Neutrophil (primary cell): ENCODE data around the gene CD300H.

Experiments
- H3K27ac ChIP-seq: fragments of 200-600 bp; sonication (generic); 2 replicates; pipeline ENCODE4 v1.5.1; 2016; ENCODE audit warnings: mild to moderate bottlenecking, moderate library complexity
- H3K27me3 ChIP-seq: fragments of 200-600 bp; sonication (generic); 2 replicates; pipeline ENCODE4 v1.6.0; 2016; ENCODE audit warnings: mild to moderate bottlenecking
- H3K36me3 ChIP-seq: fragments of 200-600 bp; sonication (generic); 2 replicates; pipeline ENCODE4 v1.5.1; 2017
- H3K4me1 ChIP-seq, 2 experiments: fragments of 200-600 bp in 1 of 2; sonication (generic) in 1 of 2; 1 replicate in 1 of 2; 2 replicates in 1 of 2; pipeline versions ENCODE4 v1.5.1 to v1.6.1; 2013 to 2016; ENCODE audit warnings: low read depth in 1 of 2, low read length in 1 of 2, mild to moderate bottlenecking in 1 of 2, moderate library complexity in 1 of 2; ENCODE audit not compliant: control insufficient read depth in 1 of 2, insufficient read depth in 1 of 2
- H3K4me3 ChIP-seq, 2 experiments: fragments of 200-600 bp in 1 of 2; sonication (generic) in 1 of 2; 1 replicate in 1 of 2; 2 replicates in 1 of 2; pipeline ENCODE4 v1.5.1; 2013 to 2016; ENCODE audit warnings: low read depth in 1 of 2, low read length in 1 of 2, mild to moderate bottlenecking in 1 of 2, moderate library complexity in 1 of 2
- H3K9me3 ChIP-seq: fragments of 200-600 bp; sonication (generic); 2 replicates; pipeline ENCODE4 v1.5.1; 2016
- CTCF ChIP-seq: fragments of 200-600 bp; sonication (generic); IDR thresholded peaks from 2 replicates; pipeline ENCODE4 v1.5.1; 2016; ENCODE audit warnings: antibody characterized with exemption

CD300H gene

GRCh38 chr17:74597069-74597790, 29.9 kb upstream of the CD300H start:
- no peak overlapping the region for H3K27ac ChIP-seq
- peaks cover 50% of the 10 kb centered on the region for H3K27me3 ChIP-seq
- H3K4me3 ChIP-seq: no peak overlapping the region
- no peaks in the 10 kb centered on the region for H3K36me3 ChIP-seq
- H3K9me3 ChIP-seq: no peaks in the 10 kb centered on the region
- peaks cover 27 to 36% of the 10 kb centered on the region in 2 experiments for H3K4me1 ChIP-seq
- no peak for TF ChIP-seq CTCF

- Histone ChIP-seq H3K36me3 (no peaks in the 10 kb centered on the region), H3K27ac (no peak overlapping the region), H3K27me3 (peaks cover 50% of the 10 kb centered on the region), H3K4me1 (peaks cover 37 to 38% of the 10 kb centered on the region in 2 experiments), H3K4me3 (no peak overlapping the region), H3K9me3 (no peaks in the 10 kb centered on the region)
- no peak for TF ChIP-seq CTCF
Measured at GRCh38 chr17:74595037-74595750, 27.9 kb upstream of the CD300H start.

GRCh38 chr17:74592087-74592990, 25.0 kb upstream of the CD300H start, which contains the start of gene CD300LD:
TSS of gene CD300LD (minus strand) at chr17:74592283. CDS start at chr17:74592202, 81 bp downstream.
- Histone ChIP-seq H3K9me3 (no peaks in the 10 kb centered on the region), H3K36me3 (no peaks in the 10 kb centered on the region), H3K4me3 (peak within 1 kb of the TSS; percentile 26 to 40), H3K4me1 (peaks cover 16 to 17% of the 10 kb centered on the region in 2 experiments), H3K27me3 (peaks cover 63% of the 10 kb centered on the region), H3K27ac (peak within 1 kb of the TSS; percentile 79)
- TF ChIP-seq CTCF: no peak

- Histone ChIP-seq H3K27ac (peak overlapping the region; percentile 79), H3K4me3 (peak overlapping the region in 1 of 2 experiments; percentile 40)
- TF ChIP-seq CTCF: no peak
Measured at GRCh38 chr17:74591503-74591902, 24.2 kb upstream of the CD300H start.

GRCh38 chr17:74585711-74586110, 18.4 kb upstream of the CD300H start:
- Histone ChIP-seq H3K9me3 (no peaks in the 10 kb centered on the region), H3K4me3 (no peak overlapping the region), H3K4me1 (no peaks in the 10 kb centered on the region), H3K27me3 (peaks cover 44% of the 10 kb centered on the region), H3K27ac (no peak overlapping the region), H3K36me3 (no peaks in the 10 kb centered on the region)
- TF ChIP-seq CTCF: no peak

More at GRCh38 chr17:74591503-74591902, 24.2 kb upstream of the CD300H start:
- Histone ChIP-seq H3K27me3 (peaks cover 58% of the 10 kb centered on the region), H3K9me3 (no peaks in the 10 kb centered on the region), H3K36me3 (no peaks in the 10 kb centered on the region), H3K4me1 (peaks cover 16 to 17% of the 10 kb centered on the region in 2 experiments)
